Hepatocyte (in vitro differentiated cells): ENCODE data around the gene GABBR2.

Experiments
- CTCF ChIP-seq: fragments of 200-600 bp; sonication (generic); IDR thresholded peaks from 2 replicates; pipeline ENCODE4 v1.5.1; 2016; ENCODE audit warnings: antibody characterized with exemption, mild to moderate bottlenecking; ENCODE audit not compliant: poor library complexity
- EZH2phosphoT487 ChIP-seq: fragments of 200-600 bp; sonication (generic); IDR thresholded peaks from one replicate; pipeline ENCODE4 v1.6.1; 2018; ENCODE audit warnings: antibody characterized with exemption, mild to moderate bottlenecking, low read depth, moderate library complexity; ENCODE audit not compliant: unreplicated experiment, severe bottlenecking

- TF ChIP-seq EZH2phosphoT487: no peak
- TF ChIP-seq CTCF: no peak
Measured at GRCh38 chr9:98639133-98639532, 69.6 kb downstream of the GABBR2 start.
